ENCODE results near the gene ARHGAP15.

ARHGAP15 gene

DNA sequence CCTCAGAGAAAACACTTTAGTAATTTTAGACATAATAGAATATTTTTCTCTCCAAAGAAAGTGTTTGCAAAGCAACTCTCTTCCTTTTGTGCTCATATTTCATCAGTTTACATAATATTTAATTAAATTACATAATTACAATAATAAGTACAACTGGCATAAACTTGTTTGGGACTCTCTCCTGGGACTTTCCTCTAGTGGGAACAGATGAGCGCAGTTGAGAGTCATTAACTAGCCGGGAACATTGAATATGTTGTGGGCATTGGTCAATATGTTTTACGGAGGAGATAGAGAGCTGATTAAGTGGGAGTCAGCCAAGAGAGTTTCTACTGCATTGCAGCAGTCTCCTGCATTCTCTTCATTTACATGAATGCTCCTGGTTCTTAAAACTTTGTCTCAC, 607.7 kb downstream of the ARHGAP15 start:
- DNase-seq, result no peak

DNA sequence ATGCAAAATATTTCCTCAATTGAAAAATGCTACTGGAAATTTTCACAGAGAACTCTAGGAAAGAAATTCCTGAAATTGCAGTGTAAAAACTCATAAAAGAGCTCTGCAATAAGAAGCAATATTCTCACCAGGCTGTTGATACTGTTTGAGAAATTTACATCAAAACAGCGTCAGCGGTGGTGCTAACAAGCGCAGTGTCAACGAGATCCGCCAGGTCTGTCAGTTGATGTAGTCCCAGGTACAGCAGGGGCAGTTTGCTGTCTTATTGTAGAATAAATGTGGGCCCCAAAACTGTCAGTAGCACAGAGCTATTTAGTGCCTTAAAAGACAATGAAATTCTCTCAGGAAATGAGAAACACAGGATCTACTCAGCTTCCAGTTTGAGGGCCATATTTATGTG, 611.2 kb downstream of the ARHGAP15 start:
- DNase-seq, result no peak

DNA sequence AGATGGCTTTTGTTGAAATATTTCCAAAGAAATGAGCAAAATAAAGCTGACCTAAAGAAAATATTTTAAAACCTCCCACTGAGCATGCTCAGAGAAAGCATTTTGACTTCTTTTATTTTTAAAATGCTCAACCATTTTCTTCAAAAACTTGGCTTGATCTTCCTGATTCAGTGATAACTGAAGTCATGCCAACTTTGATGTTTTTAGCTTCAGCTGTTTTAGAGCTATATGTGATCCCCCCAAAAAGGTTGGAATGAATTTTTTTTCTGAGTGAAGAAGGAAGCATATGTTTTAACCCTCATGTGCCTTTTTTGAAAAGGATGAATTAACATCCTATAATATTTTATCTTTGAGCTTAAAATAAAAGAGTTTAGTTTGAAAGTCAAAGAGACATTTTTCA, 612.0 kb downstream of the ARHGAP15 start:
- DNase-seq, result no peak

DNA sequence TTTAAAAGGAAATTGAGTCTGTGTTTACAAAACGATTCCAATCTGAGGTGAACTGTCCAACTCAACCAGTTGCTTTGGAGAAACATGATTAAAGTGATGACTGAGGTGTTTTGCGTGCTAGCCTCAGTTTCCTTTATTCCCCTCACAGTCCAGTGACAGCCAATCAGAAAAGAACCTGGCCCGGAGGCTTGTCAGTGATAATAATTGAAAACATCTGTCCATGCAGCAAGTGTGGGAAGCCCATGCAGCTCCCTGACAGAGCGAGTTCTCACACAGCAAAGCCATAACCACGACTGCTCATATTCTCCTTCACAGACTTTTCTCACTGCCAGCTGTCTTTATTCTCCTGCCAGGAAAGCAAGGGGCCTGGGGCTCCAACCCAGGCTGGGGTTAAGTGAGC, 613.4 kb downstream of the ARHGAP15 start:
- DNase-seq, result no peak

DNA sequence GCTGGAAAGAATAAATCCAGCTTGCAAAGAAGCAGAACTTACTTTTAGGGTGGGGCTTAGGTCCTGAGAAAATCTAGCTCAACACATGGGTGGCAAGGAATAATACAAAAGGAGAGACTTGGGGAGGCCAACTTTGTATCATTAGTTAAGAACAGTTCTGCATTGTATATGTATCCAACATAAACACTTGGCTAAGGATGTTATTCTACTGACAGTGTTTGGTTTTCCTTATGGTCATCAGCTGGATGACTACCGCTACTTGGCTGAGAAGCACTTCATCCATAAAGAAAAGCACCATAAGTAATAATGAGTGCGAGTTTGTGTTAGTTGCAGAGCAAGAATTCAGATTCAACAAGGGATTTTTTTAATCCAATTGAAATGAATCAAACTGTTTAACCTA, 614.9 kb downstream of the ARHGAP15 start:
- DNase-seq, result no peak

DNA sequence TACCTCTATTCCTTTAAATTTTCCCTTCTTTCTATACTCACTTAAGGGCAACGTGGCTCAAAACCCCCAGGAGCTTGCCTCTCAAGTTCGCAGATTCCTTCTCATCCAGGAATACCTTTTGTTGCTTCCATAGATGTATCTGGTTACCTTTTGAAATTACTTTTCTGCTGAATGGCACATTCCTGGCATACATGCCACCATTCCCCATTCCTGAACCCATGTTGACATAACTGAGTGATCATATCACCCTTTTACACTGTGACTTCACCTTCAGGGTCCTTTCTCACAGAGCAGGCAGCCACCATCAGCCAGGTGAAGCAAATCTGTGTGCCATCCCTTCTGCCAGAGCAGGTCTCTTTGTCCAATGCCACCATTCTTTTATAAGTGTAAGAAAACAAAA, 615.8 kb downstream of the ARHGAP15 start:
- no peak for DNase-seq

DNA sequence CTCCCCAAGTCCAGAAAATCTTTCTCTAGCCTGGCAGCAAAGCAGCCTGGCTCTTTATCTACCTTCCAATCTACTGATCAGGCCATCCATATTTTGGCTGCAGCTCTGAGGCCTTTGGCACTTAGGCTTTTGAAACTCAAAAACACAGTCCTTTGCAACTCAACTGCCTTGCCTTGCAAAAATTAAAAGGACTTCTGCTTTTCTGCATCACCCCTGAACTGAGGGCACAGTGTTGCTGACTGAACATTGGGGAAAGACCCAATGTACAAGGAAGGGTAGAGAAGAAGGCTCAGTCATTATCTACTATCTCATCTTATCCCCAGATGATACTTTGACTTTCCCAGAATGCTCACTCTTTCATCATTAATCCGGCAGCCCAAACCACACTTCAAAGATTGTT, 625.5 kb downstream of the ARHGAP15 start:
- no peak for DNase-seq

DNA sequence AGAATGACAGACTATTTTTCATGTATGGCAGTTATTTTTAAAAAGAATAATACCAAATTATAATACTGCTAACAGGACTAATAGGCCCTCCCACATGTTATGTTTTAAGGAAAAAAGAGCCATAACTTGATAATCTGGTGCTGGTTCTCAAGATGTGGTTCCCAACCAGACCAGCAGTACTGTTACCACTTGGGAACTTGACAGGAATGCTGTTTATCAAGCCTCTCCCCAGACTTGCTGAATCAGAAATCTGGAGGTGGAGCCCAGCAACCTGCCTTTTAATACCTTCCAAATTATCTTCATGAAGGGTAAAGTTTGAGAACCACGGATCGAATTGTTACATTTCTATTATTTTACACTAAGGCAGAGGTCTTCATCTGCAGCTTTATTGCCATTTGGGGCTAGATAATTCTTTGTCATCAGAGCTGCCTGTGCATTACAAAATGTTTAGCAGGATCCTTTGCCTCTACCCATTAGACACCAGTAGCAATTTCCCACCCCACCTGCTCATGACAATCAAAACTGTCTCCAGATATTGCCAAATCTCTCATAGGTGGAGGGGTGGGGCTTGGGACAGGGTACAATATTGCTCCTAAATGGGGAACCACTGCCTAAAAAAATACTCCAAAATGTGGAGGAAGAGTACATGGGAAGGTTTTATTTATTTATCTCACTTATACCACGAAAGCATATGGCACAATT, 629.6 kb downstream of the ARHGAP15 start:
- DNase-seq, result no peak

DNA sequence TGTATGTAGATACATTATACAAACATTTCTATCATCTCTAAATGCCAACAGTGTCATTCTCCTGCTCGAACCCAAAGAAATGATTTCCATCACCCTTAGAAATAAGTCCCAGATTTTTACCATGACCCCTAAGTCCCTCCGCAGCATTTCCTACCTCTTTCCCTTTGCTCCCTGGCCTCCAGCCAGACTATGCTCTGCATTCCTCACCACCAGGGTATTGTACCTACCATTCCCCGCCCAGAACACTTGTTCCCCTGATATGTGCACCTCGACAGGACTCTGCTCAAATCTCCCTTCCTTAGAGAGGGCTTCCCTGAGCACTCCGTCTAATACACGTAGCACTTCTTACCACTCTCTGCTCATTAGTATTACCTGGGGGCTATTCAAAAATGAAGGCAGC, 630.2 kb downstream of the ARHGAP15 start:
- DNase-seq, result no peak

DNA sequence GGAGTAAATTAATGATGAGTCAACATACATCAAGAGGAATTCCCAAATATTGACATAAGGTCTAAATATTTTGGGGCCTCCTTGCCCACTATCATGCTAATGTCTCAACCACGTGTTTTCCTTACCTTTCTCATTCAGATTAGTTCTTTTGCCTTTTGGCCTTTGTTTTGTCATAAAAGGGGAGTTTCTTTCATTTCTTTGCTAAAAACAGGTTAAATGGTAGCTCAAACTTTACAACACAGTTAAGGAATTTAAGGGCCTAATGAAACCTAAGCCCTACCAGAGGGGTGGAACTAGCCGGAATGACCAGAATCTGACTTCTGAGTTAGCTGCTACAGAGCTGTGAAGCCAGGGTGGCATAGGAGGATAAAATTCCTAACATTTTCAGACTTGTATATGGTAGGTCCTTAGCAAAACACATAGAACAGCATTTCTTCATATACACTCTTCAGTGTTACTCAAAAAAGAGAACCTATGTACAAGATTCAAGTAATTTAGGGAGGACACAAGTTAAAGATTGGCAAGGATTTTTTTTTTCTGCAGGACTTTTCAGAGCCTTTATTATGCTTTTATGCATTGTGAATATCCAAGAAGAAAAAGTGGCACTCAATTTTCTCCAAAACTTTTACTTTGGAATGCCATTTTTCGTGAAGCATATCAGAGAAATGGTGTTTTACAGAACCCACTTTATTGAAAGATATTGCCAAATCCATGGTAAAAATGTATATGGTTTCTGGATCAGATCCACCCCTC, 633.1 kb downstream of the ARHGAP15 start:
- no peak for DNase-seq

DNA sequence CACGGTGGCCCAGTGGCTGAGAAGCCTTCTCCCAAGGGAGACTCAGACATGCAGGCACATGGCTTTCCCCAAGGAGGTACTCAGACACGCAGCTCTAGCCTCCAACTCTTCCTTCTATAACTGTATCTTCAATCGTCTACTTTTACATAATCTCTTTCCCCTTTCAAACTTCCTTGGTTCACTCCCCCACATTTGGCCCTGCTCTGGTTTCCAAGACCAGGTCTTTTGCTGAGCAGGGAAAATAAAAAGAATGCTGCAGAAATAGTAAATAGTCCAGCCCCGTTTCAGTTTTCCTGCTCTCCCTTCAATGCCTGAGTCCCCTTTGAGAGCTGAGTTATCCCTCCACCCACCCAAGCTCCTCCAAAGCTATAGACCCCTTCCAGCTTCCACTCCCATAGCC, 635.0 kb downstream of the ARHGAP15 start:
- DNase-seq, result no peak

DNA sequence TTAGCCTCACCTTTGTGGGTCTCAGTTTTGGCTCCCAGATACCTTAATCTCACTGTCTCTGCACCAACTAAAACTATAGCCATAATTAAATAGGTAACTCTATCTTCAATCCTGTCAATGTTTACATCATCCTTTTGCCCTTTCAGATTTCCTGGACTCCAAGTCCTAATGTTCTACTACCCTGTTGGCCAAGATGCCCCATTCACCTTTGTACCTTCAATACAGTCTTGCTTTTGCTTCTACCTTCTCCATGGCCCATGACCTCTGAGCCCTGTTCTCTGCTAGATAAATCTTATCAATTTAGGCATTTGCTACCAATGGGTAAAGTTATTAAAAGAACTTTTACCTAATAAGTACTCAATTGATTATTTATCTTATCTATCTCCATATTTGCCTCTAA, 635.5 kb downstream of the ARHGAP15 start:
- DNase-seq, result no peak

DNA sequence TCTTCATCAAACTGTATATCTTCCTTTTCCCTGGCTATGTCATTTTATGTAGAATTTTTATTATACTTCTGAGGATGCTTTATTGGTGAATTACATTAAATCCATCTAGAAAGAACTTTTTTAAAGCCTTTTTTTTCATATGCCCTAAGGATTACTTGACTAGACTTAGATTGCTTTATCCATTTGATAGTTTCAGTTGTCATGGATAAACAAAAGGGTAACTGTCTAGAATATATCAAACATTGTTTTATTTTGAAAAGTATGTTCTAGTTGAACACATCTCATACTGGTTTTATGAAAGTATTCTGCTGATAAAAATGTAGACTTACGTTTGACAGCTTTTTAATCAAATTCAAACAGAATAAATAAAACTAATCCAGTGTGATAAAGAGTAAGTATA, 639.8 kb downstream of the ARHGAP15 start:
- DNase-seq, result no peak

DNA sequence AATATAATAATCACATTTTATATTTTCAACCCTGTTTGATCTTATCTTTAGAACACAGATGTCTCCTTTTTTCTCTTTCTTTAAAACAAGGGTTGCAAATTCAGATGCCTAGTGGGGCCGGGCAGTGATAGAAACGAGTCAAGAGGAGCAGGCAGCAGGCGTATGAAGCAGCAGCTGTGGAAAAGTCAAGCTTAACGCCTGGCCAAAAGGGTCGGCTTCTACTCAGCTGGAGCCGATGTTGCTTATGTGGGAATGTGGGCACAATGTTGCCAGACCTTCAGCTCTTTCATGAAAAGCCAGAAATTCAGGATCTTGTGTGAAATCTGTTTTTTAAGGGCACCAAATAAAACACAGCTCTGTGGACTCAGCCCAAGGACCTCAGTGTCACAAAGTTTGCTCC, 642.7 kb downstream of the ARHGAP15 start:
- no peak for DNase-seq

DNA sequence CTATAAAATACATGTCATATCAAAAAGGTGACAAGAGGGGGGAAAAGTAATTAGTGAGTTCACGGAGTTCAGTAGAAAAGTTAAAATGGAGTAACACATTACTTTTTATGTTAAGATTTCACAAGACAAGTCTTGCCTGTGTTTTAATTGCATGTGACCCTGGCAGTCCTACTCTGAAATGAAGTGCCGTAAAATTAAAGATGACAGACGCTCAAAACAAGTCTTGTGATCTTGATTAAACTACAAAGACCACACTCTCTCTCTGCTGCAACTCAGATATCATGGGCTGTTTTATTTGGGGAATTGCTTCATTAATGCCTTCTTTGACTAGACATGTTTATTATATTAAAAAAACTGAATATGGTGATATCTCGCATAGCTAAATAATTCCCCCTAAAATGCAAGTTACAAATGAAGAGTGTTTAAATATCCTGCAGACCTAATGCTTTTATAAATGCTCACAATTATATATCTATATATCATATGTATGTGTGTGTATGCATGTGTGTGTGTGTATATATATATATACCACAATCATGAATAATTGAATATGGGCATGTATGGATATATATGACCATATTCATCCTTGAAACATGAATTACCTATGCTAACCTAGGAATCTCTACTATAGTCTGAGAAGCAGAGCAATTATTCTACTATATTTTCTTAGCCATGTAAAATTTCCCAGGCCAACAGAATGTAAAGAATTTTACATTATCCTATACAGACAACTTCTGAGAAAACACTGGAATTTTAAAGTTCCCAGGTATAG, 647.5 kb downstream of the ARHGAP15 start:
- DNase-seq, result no peak

DNA sequence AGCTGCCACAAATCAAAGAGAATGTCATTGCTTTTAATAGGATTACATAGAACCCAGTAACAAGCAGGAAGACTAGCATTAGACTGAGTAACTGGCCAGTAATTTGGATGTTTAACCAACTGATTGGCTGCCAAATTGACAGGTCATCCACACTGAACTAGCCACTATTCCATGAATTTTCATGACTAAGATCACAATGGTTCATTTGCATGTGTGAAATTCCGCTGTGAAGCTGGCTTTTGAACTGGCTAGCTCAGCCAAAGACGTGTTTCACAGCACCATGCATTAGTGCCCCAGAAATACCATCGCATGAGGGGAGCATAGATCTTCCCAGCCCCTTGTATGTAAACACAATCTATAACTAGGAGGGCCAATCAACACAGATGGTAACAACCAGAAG, 649.8 kb downstream of the ARHGAP15 start:
- no peak for DNase-seq

DNA sequence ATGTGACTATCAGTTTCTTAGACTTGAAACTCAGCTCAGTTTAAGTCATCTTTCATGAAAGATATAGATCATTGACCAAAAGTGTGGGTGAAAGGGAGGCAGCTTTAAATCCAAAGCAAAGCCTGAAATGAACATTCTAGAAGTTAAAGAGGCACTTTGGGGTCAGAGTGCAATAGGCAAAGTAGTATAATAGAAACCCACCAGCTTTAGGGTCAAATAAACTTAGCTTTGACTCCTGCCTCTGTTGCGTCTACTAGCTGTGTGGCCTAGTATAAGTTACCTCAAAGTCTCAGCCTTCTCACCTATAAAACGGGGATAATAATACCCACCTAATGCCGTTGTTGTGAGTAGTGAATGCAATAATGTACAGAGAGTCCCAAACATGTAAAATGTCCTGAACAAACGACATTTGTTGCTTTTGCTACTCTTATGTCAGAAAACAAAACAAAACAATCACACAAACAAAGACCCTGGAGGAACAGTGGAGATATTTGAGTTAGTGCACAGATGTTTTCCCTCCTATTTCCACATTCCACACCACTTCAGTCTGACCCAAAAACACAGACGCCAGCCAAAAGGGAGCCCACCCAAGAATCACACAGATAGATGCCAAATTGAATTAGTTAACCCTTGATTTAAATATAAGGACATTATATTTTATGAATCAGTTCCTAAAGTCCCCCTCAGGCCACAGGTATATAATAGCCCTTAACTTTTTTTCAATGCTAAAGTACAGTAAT, 657.0 kb downstream of the ARHGAP15 start:
- DNase-seq, result no peak

DNA sequence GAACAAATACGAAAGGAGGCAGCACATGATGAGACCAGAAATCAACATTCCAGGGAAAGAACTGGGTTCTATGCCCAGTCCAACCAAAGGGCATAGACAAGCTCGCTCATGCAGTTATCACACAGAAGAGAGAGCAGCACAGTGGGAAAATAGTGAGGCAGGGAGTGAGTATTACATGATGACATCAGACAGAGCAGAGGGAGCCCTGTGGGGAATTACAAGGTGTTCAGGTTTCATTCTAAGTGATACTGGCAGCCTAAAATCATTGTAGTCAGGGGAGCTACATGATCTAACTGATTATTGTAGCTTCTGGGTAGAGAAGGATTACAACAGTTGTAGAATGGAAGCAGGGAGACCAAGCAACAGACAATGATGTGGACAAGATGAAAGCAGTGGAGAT, 658.5 kb downstream of the ARHGAP15 start:
- no peak for DNase-seq

DNA sequence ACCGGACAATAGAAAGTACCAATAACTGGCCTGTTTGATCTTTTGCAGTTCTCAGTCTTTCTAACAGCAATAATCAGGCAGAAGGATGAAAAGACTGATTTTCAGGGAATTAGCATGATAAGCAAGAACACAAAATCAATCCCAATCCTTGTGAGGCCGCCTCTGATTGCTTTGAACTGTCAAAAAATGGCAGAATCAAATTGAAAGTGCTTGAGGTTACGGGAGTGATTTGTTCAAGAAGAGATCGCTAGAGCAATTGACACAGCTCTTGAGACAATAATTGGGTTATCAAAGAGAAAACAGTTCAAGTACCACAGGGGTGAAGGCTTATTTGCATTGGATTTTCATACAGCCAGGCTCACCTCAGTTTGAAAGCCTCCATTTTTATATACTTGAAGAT, 663.4 kb downstream of the ARHGAP15 start:
- no peak for DNase-seq

DNA sequence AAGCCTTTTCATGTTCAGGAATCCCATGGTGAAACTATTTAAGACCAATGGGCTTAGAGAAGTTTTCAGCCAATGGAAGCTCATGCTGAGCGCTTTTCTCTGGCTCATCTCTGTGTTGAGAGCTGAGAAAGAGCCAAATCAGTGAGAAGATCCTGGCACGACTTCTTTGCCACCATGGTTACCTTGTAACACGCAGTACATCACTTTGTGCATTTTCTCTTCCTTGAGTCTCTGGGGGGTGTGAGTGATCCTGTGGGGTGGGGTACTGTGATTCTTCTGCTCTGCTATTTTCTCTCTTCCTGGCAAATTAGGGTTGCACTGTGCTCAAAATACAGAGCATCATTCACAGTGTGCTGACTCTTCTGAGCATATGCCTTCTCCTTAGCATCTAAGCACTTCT, 664.2 kb downstream of the ARHGAP15 start:
- no peak for DNase-seq

DNA sequence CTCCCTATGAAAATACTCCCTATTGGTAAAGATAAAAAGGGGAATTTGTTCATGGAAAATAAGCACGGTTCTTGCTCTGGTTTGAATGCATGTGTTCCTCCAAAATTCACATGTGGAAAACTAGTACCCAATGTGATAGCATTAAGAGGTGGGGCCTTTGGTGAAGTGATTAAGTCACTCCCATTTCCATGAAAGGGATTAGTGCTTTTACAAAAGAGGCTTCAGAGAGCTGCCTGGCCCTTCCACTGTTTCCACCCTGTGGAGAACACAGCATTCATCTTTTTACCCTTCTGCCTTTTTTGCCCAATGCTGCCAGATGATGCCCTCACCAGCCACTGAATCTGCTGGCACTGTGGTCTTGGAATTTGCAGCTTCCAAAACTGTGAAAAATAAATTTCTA, 666.8 kb downstream of the ARHGAP15 start:
- no peak for DNase-seq

DNA sequence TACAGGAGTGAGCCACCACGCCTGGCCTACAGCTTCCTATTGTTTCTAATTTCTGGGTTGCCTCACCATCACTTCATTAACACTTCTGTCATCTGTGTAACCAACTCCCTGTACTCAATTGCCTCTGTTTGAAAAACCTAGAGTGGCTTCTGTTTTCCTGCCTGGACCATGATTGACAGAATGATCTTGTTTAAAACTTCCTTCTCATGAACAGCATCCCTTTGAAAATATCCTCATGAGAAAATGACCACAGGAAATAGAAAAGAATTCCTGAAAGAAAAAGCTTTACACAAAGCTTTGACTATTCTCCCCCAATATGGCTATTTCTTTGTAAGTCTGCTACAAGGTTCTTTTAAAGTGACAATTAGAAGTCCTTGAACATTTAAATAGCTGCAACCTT, 672.3 kb downstream of the ARHGAP15 start:
- DNase-seq, result no peak

DNA sequence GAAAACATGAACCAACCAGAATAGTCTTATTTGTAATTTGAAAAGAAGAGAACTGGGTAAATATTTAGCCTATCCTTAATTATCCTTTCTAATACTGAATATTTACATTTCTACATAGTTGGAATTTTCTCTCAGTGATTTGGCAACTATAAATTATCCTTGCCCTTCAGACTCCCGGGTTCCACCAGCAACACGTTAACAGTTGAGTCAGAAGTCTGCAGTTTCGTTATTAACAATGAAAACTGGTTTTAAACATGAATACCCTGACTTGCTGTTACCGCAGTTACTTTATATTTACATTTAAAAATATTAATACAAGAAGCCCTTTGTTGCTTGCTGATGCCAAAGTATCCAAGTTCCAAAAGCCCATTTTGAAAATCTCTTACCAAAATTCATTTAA, 673.0 kb downstream of the ARHGAP15 start:
- no peak for DNase-seq

Data from midbrain (tissue), 1 donor.